ENCODE measurements around the gene SCUBE1.

The SCUBE1 gene

GRCh38 chr22:43177479-43177878, 165.7 kb downstream of the SCUBE1 start:
- Histone ChIP-seq H4K91ac (ENCODE audit: low read depth, low read length) (no peak overlapping the region), H2BK5ac (ENCODE audit: low read depth, low read length, poor library complexity) (no peak overlapping the region), H4K12ac (ENCODE audit: low read depth, low read length) (no peak overlapping the region), H2AFZ (ENCODE audit: insufficient read depth, low read length, poor library complexity) (no peak overlapping the region), H3K9ac (ENCODE audit: low read length) (no peak overlapping the region), H4K8ac (ENCODE audit: low read depth, low read length) (no peak overlapping the region), H3K79me1 (ENCODE audit: low read length) (no peaks in the 10 kb centered on the region), H3K14ac (ENCODE audit: low read length) (no peak overlapping the region), H3K9me3 (ENCODE audit: insufficient read depth, low read depth, low read length) (no peaks in the 10 kb centered on the region), H3K4me2 (ENCODE audit: low read length) (no peak overlapping the region), H3K18ac (ENCODE audit: low read length) (no peak overlapping the region), H3K4me1 (ENCODE audit: control insufficient read depth in 1 of 2, insufficient read depth in 2 of 2, low read length in 2 of 2) (no peaks in the 10 kb centered on the region), H3K27ac (ENCODE audit: low read depth, low read length) (no peak overlapping the region), H3K4me3 (ENCODE audit: low read depth, low read length) (no peak overlapping the region), H3K4ac (ENCODE audit: low read depth, low read length) (no peak overlapping the region), H2AK5ac (ENCODE audit: low read length) (no peak overlapping the region), H3K36me3 (ENCODE audit: control insufficient read depth in 1 of 2, insufficient read depth in 2 of 2, low read length in 2 of 2) (peaks cover 46 to 56% of the 10 kb centered on the region in 2 experiments), H2BK120ac (ENCODE audit: insufficient read depth, low read length, poor library complexity) (no peak overlapping the region), H3K27me3 (ENCODE audit: insufficient read depth, low read length) (no peaks in the 10 kb centered on the region), H3K79me2 (ENCODE audit: control insufficient read depth, insufficient read depth, low read length, poor library complexity) (no peaks in the 10 kb centered on the region), H3K23ac (ENCODE audit: low read length) (no peak overlapping the region), H2BK12ac (ENCODE audit: low read length) (no peak overlapping the region)
- DNase-seq = no peak
- no CpG with 5 or more reads among the region's 7 CpGs for WGBS (ENCODE audit: extremely low coverage, insufficient coverage, insufficient read length)

GRCh38 chr22:43176090-43176489, 167.1 kb downstream of the SCUBE1 start:
- H2BK12ac ChIP-seq (ENCODE audit: low read length) = no peak overlapping the region
- H3K18ac ChIP-seq (ENCODE audit: low read length) = no peak overlapping the region
- WGBS (ENCODE audit: extremely low coverage, insufficient coverage, insufficient read length) = no CpG with 5 or more reads among the region's 15 CpGs
- H3K9ac ChIP-seq (ENCODE audit: low read length) = no peak overlapping the region
- no peaks in the 10 kb centered on the region for H3K9me3 ChIP-seq (ENCODE audit: insufficient read depth, low read depth, low read length)
- no peaks in the 10 kb centered on the region for H3K4me1 ChIP-seq (ENCODE audit: control insufficient read depth in 1 of 2, insufficient read depth in 2 of 2, low read length in 2 of 2)
- H2AFZ ChIP-seq (ENCODE audit: insufficient read depth, low read length, poor library complexity) = no peak overlapping the region
- no peaks in the 10 kb centered on the region for H3K27me3 ChIP-seq (ENCODE audit: insufficient read depth, low read length)
- no peak overlapping the region for H3K4ac ChIP-seq (ENCODE audit: low read depth, low read length)
- no peak overlapping the region for H3K23ac ChIP-seq (ENCODE audit: low read length)
- H4K91ac ChIP-seq (ENCODE audit: low read depth, low read length) = no peak overlapping the region
- no peak overlapping the region for H3K27ac ChIP-seq (ENCODE audit: low read depth, low read length)
- no peak overlapping the region for H2AK5ac ChIP-seq (ENCODE audit: low read length)
- no peak overlapping the region for H4K12ac ChIP-seq (ENCODE audit: low read depth, low read length)
- H4K8ac ChIP-seq (ENCODE audit: low read depth, low read length) = no peak overlapping the region
- H3K36me3 ChIP-seq (ENCODE audit: control insufficient read depth in 1 of 2, insufficient read depth in 2 of 2, low read length in 2 of 2) = peaks cover 58 to 63% of the 10 kb centered on the region in 2 experiments
- H3K79me1 ChIP-seq (ENCODE audit: low read length) = no peaks in the 10 kb centered on the region
- no peak overlapping the region for H3K14ac ChIP-seq (ENCODE audit: low read length)
- H2BK120ac ChIP-seq (ENCODE audit: insufficient read depth, low read length, poor library complexity) = no peak overlapping the region
- no peak overlapping the region for H3K4me3 ChIP-seq (ENCODE audit: low read depth, low read length)
- no peak overlapping the region for H3K4me2 ChIP-seq (ENCODE audit: low read length)
- DNase-seq = no peak
- no peaks in the 10 kb centered on the region for H3K79me2 ChIP-seq (ENCODE audit: control insufficient read depth, insufficient read depth, low read length, poor library complexity)
- no peak overlapping the region for H2BK5ac ChIP-seq (ENCODE audit: low read depth, low read length, poor library complexity)

- no peak overlapping the region for H3K4me3 ChIP-seq (ENCODE audit: low read depth, low read length)
- no peaks in the 10 kb centered on the region for H3K4me1 ChIP-seq (ENCODE audit: control insufficient read depth in 1 of 2, insufficient read depth in 2 of 2, low read length in 2 of 2)
- DNase-seq = no peak
- H3K9ac ChIP-seq (ENCODE audit: low read length) = no peak overlapping the region
- H3K9me3 ChIP-seq (ENCODE audit: insufficient read depth, low read depth, low read length) = no peaks in the 10 kb centered on the region
- no peak overlapping the region for H4K91ac ChIP-seq (ENCODE audit: low read depth, low read length)
- no peak overlapping the region for H3K23ac ChIP-seq (ENCODE audit: low read length)
- H3K27ac ChIP-seq (ENCODE audit: low read depth, low read length) = no peak overlapping the region
- no peak overlapping the region for H3K4ac ChIP-seq (ENCODE audit: low read depth, low read length)
- no peak overlapping the region for H3K14ac ChIP-seq (ENCODE audit: low read length)
- no peak overlapping the region for H2BK12ac ChIP-seq (ENCODE audit: low read length)
- H2BK120ac ChIP-seq (ENCODE audit: insufficient read depth, low read length, poor library complexity) = no peak overlapping the region
- no peaks in the 10 kb centered on the region for H3K79me1 ChIP-seq (ENCODE audit: low read length)
- no peak overlapping the region for H2AK5ac ChIP-seq (ENCODE audit: low read length)
- no peaks in the 10 kb centered on the region for H3K79me2 ChIP-seq (ENCODE audit: control insufficient read depth, insufficient read depth, low read length, poor library complexity)
- no peak overlapping the region for H2AFZ ChIP-seq (ENCODE audit: insufficient read depth, low read length, poor library complexity)
- H4K8ac ChIP-seq (ENCODE audit: low read depth, low read length) = no peak overlapping the region
- H4K12ac ChIP-seq (ENCODE audit: low read depth, low read length) = no peak overlapping the region
- no peak overlapping the region for H2BK5ac ChIP-seq (ENCODE audit: low read depth, low read length, poor library complexity)
- H3K36me3 ChIP-seq (ENCODE audit: control insufficient read depth in 1 of 2, insufficient read depth in 2 of 2, low read length in 2 of 2) = peaks cover 53 to 64% of the 10 kb centered on the region in 2 experiments
- no peak overlapping the region for H3K4me2 ChIP-seq (ENCODE audit: low read length)
- no CpG with 5 or more reads among the region's 9 CpGs for WGBS (ENCODE audit: extremely low coverage, insufficient coverage, insufficient read length)
- H3K27me3 ChIP-seq (ENCODE audit: insufficient read depth, low read length) = no peaks in the 10 kb centered on the region
- H3K18ac ChIP-seq (ENCODE audit: low read length) = no peak overlapping the region
Measured at GRCh38 chr22:43174941-43175531, 168.1 kb downstream of the SCUBE1 start.

GRCh38 chr22:43173976-43174720, 169.0 kb downstream of the SCUBE1 start:
- Histone ChIP-seq H3K4ac (ENCODE audit: low read depth, low read length) (no peak overlapping the region), H2AK5ac (ENCODE audit: low read length) (no peak overlapping the region), H4K8ac (ENCODE audit: low read depth, low read length) (no peak overlapping the region), H3K4me2 (ENCODE audit: low read length) (no peak overlapping the region), H3K18ac (ENCODE audit: low read length) (no peak overlapping the region), H2BK120ac (ENCODE audit: insufficient read depth, low read length, poor library complexity) (no peak overlapping the region), H3K23ac (ENCODE audit: low read length) (no peak overlapping the region), H4K12ac (ENCODE audit: low read depth, low read length) (no peak overlapping the region), H2BK12ac (ENCODE audit: low read length) (no peak overlapping the region), H2AFZ (ENCODE audit: insufficient read depth, low read length, poor library complexity) (no peak overlapping the region), H3K27ac (ENCODE audit: low read depth, low read length) (no peak overlapping the region), H2BK5ac (ENCODE audit: low read depth, low read length, poor library complexity) (no peak overlapping the region), H3K4me3 (ENCODE audit: low read depth, low read length) (no peak overlapping the region), H3K27me3 (ENCODE audit: insufficient read depth, low read length) (no peaks in the 10 kb centered on the region), H3K9ac (ENCODE audit: low read length) (no peak overlapping the region), H3K9me3 (ENCODE audit: insufficient read depth, low read depth, low read length) (no peaks in the 10 kb centered on the region), H3K36me3 (ENCODE audit: control insufficient read depth in 1 of 2, insufficient read depth in 2 of 2, low read length in 2 of 2) (peaks cover 49 to 59% of the 10 kb centered on the region in 2 experiments), H3K4me1 (ENCODE audit: control insufficient read depth in 1 of 2, insufficient read depth in 2 of 2, low read length in 2 of 2) (peaks cover 0 to under 1% of the 10 kb centered on the region in 2 experiments), H3K79me2 (ENCODE audit: control insufficient read depth, insufficient read depth, low read length, poor library complexity) (no peaks in the 10 kb centered on the region), H4K91ac (ENCODE audit: low read depth, low read length) (no peak overlapping the region), H3K14ac (ENCODE audit: low read length) (no peak overlapping the region), H3K79me1 (ENCODE audit: low read length) (no peaks in the 10 kb centered on the region)
- no CpG with 5 or more reads among the region's 39 CpGs for WGBS (ENCODE audit: extremely low coverage, insufficient coverage, insufficient read length)
- DNase-seq = no peak
